ENCODE data around the gene MOK. TPM values are rescaled to one million over a fixed set of nuclear protein-coding genes. Genes with fewer than 3 reads are reported as not detected.
"Not testable (repeated sequence)": the region's sequence is repeated elsewhere in the genome, so short reads cannot be mapped to it uniquely, and the experiment has no call there.

MOK gene
- total RNA-seq, 1 donor from 2014 or later: 6.8 TPM

- no peaks in the 10 kb centered on the region for H3K9me3 Mint-ChIP-seq
- H3K27ac Mint-ChIP-seq: no peak overlapping the region
- no peaks in the 10 kb centered on the region for H3K4me1 Mint-ChIP-seq (ENCODE audit: low read depth)
- intact Hi-C loops (cut with micrococcal nuclease): no loop called here
- H3K36me3 Mint-ChIP-seq (ENCODE audit: low read depth): peaks cover 30% of the 10 kb centered on the region
- no peak for DNase-seq (ENCODE audit: low spot score)
- no peak overlapping the region for H3K4me3 Mint-ChIP-seq (ENCODE audit: low read depth)
- H3K27me3 Mint-ChIP-seq (ENCODE audit: low read depth): no peaks in the 10 kb centered on the region
These were observed 30.2 kb upstream of the MOK start for GRCh38 chr14:102335163-102335562.

- H3K4me3 Mint-ChIP-seq (ENCODE audit: low read depth): no peak overlapping the region
- no peaks in the 10 kb centered on the region for H3K9me3 Mint-ChIP-seq
- peaks cover 30% of the 10 kb centered on the region for H3K36me3 Mint-ChIP-seq (ENCODE audit: low read depth)
- no peak for DNase-seq (ENCODE audit: low spot score)
- no peaks in the 10 kb centered on the region for H3K27me3 Mint-ChIP-seq (ENCODE audit: low read depth)
- H3K4me1 Mint-ChIP-seq (ENCODE audit: low read depth): no peaks in the 10 kb centered on the region
- no peak overlapping the region for H3K27ac Mint-ChIP-seq
- intact Hi-C loops (cut with micrococcal nuclease): no loop called here
These were observed 29.1 kb upstream of the MOK start for GRCh38 chr14:102333795-102334705.

GRCh38 chr14:102333390-102333789, 28.4 kb upstream of the MOK start:
- Mint-ChIP-seq H3K36me3 (ENCODE audit: low read depth) (peaks cover 23% of the 10 kb centered on the region), H3K4me1 (ENCODE audit: low read depth) (no peaks in the 10 kb centered on the region), H3K27ac (no peak overlapping the region), H3K27me3 (ENCODE audit: low read depth) (no peaks in the 10 kb centered on the region), H3K9me3 (no peaks in the 10 kb centered on the region), H3K4me3 (ENCODE audit: low read depth) (no peak overlapping the region)
- intact Hi-C loops (cut with micrococcal nuclease): no loop called here
- no peak for DNase-seq (ENCODE audit: low spot score)

- H3K27me3 Mint-ChIP-seq (ENCODE audit: low read depth): no peaks in the 10 kb centered on the region
- H3K36me3 Mint-ChIP-seq (ENCODE audit: low read depth): peaks cover 14% of the 10 kb centered on the region
- H3K4me3 Mint-ChIP-seq (ENCODE audit: low read depth): no peak overlapping the region
- no peak overlapping the region for H3K27ac Mint-ChIP-seq
- no peak for DNase-seq (ENCODE audit: low spot score)
- H3K9me3 Mint-ChIP-seq: no peaks in the 10 kb centered on the region
- intact Hi-C loops (cut with micrococcal nuclease): no loop called here
- H3K4me1 Mint-ChIP-seq (ENCODE audit: low read depth): no peaks in the 10 kb centered on the region
These were observed 25.8 kb upstream of the MOK start for GRCh38 chr14:102330806-102331205.

- H3K36me3 Mint-ChIP-seq (ENCODE audit: low read depth); DNase-seq (ENCODE audit: low spot score); H3K4me1 Mint-ChIP-seq (ENCODE audit: low read depth); H3K27me3 Mint-ChIP-seq (ENCODE audit: low read depth); H3K9me3 Mint-ChIP-seq; H3K27ac Mint-ChIP-seq; intact Hi-C loops (cut with micrococcal nuclease); H3K4me3 Mint-ChIP-seq (ENCODE audit: low read depth): not testable (repeated sequence)
These were observed 24.4 kb upstream of the MOK start for GRCh38 chr14:102329381-102329780.

GRCh38 chr14:102326583-102326982, 21.6 kb upstream of the MOK start:
- H3K27ac Mint-ChIP-seq: no peak overlapping the region
- DNase-seq (ENCODE audit: low spot score): no peak
- intact Hi-C loops (cut with micrococcal nuclease): no loop called here
- peaks cover 4% of the 10 kb centered on the region for H3K4me1 Mint-ChIP-seq (ENCODE audit: low read depth)
- H3K4me3 Mint-ChIP-seq (ENCODE audit: low read depth): no peak overlapping the region
- H3K9me3 Mint-ChIP-seq: no peaks in the 10 kb centered on the region
- H3K27me3 Mint-ChIP-seq (ENCODE audit: low read depth): no peaks in the 10 kb centered on the region
- H3K36me3 Mint-ChIP-seq (ENCODE audit: low read depth): peaks cover 7% of the 10 kb centered on the region

GRCh38 chr14:102325791-102326345, 20.9 kb upstream of the MOK start:
- Mint-ChIP-seq H3K27me3 (ENCODE audit: low read depth) (no peaks in the 10 kb centered on the region), H3K36me3 (ENCODE audit: low read depth) (peaks cover 7% of the 10 kb centered on the region), H3K27ac (no peak overlapping the region), H3K9me3 (no peaks in the 10 kb centered on the region), H3K4me3 (ENCODE audit: low read depth) (no peak overlapping the region), H3K4me1 (ENCODE audit: low read depth) (peaks cover 11% of the 10 kb centered on the region)
- intact Hi-C loops (cut with micrococcal nuclease): no loop called here
- no peak for DNase-seq (ENCODE audit: low spot score)

GRCh38 chr14:102323102-102323501, 18.1 kb upstream of the MOK start:
- Mint-ChIP-seq H3K27me3 (ENCODE audit: low read depth) (no peaks in the 10 kb centered on the region), H3K4me1 (ENCODE audit: low read depth) (peaks cover 29% of the 10 kb centered on the region), H3K9me3 (no peaks in the 10 kb centered on the region), H3K36me3 (ENCODE audit: low read depth) (peaks cover 7% of the 10 kb centered on the region), H3K4me3 (ENCODE audit: low read depth) (no peak overlapping the region), H3K27ac (no peak overlapping the region)
- DNase-seq (ENCODE audit: low spot score): no peak
- intact Hi-C loops (cut with micrococcal nuclease): no loop called here

- Mint-ChIP-seq H3K27ac (no peak overlapping the region), H3K4me3 (ENCODE audit: low read depth) (no peak overlapping the region), H3K27me3 (ENCODE audit: low read depth) (no peaks in the 10 kb centered on the region), H3K36me3 (ENCODE audit: low read depth) (peaks cover 7% of the 10 kb centered on the region), H3K9me3 (no peaks in the 10 kb centered on the region), H3K4me1 (ENCODE audit: low read depth) (peaks cover 38% of the 10 kb centered on the region)
- no peak for DNase-seq (ENCODE audit: low spot score)
- intact Hi-C loops (cut with micrococcal nuclease): no loop called here
These were observed 16.8 kb upstream of the MOK start for GRCh38 chr14:102321456-102322422.

- intact Hi-C loops (cut with micrococcal nuclease): no loop called here
- Mint-ChIP-seq H3K4me3 (ENCODE audit: low read depth) (peak overlapping the region; percentile 91), H3K9me3 (no peaks in the 10 kb centered on the region), H3K4me1 (ENCODE audit: low read depth) (peaks cover 38% of the 10 kb centered on the region), H3K27ac (peak overlapping the region; percentile 89), H3K36me3 (ENCODE audit: low read depth) (peaks cover 3% of the 10 kb centered on the region), H3K27me3 (ENCODE audit: low read depth) (no peaks in the 10 kb centered on the region)
- no peak for DNase-seq (ENCODE audit: low spot score)
These were observed 15.9 kb upstream of the MOK start for GRCh38 chr14:102320671-102321455.

GRCh38 chr14:102320033-102320660, 15.2 kb upstream of the MOK start:
- peaks cover 43% of the 10 kb centered on the region for H3K4me1 Mint-ChIP-seq (ENCODE audit: low read depth)
- no peaks in the 10 kb centered on the region for H3K9me3 Mint-ChIP-seq
- peak overlapping the region; percentile 91 for H3K4me3 Mint-ChIP-seq (ENCODE audit: low read depth)
- H3K27me3 Mint-ChIP-seq (ENCODE audit: low read depth): no peaks in the 10 kb centered on the region
- peak overlapping the region; percentile 89 for H3K27ac Mint-ChIP-seq
- DNase-seq (ENCODE audit: low spot score): peak; percentile 39
- H3K36me3 Mint-ChIP-seq (ENCODE audit: low read depth): peaks cover 3% of the 10 kb centered on the region
- intact Hi-C loops (cut with micrococcal nuclease): no loop called here

Data from activated T-helper 2 cell treated with anti-CD3 and anti-CD28 coated beads, Interferon-gamma antibody, Interleukin-2, Interleukin-4, amounts not matched to agents 10 μg/mL and 5 μg/mL and 100 μg/mL, durations not matched to agents 14 hours and 24 hours and 36 hours (primary cell).